22Rv1 (cell line): ENCODE data around the gene TP53BP1.

Experiments
- ZFX ChIP-seq: fragments of 450-650 bp; IDR thresholded peaks from 2 replicates; pipeline ENCODE4 v1.6.1; 2017; ENCODE audit warnings: antibody characterized with exemption, borderline replicate concordance
- TF ChIP-seq, protein P1 (sequence below): fragments of 450-650 bp; IDR thresholded peaks from 2 replicates; pipeline ENCODE4 v1.5.1; 2017; ENCODE audit warnings: mild to moderate bottlenecking

- TF ChIP-seq, protein P1, sequence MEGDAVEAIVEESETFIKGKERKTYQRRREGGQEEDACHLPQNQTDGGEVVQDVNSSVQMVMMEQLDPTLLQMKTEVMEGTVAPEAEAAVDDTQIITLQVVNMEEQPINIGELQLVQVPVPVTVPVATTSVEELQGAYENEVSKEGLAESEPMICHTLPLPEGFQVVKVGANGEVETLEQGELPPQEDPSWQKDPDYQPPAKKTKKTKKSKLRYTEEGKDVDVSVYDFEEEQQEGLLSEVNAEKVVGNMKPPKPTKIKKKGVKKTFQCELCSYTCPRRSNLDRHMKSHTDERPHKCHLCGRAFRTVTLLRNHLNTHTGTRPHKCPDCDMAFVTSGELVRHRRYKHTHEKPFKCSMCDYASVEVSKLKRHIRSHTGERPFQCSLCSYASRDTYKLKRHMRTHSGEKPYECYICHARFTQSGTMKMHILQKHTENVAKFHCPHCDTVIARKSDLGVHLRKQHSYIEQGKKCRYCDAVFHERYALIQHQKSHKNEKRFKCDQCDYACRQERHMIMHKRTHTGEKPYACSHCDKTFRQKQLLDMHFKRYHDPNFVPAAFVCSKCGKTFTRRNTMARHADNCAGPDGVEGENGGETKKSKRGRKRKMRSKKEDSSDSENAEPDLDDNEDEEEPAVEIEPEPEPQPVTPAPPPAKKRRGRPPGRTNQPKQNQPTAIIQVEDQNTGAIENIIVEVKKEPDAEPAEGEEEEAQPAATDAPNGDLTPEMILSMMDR: no peak
- TF ChIP-seq ZFX: no peak
These were observed 35.6 kb upstream of the TP53BP1 start for GRCh38 chr15:43528542-43529007.
